ENCODE data around the gene SEZ6L.

Gene SEZ6L

DNA sequence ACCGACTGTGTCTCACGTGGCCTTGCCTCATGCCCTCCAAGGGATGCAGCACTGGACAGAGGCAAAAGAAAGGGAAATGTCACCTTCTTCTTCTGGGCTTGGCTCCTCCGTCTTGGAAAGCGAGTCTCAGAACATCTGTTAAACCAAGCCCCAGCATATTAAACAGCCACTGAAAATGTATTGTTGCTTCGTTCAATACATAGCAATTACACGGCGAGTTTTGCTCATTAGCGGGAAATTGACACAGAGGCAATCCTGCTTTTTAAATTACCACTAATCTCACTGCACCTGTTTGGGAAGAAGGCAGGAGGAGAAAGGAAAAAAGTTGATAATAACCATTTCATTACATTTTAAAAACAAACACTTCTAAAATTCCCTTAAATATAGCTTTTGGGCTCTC, 72.1 kb downstream of the SEZ6L start:
- no peak for DNase-seq (ENCODE audit: low read depth in 2 of 2)

DNA sequence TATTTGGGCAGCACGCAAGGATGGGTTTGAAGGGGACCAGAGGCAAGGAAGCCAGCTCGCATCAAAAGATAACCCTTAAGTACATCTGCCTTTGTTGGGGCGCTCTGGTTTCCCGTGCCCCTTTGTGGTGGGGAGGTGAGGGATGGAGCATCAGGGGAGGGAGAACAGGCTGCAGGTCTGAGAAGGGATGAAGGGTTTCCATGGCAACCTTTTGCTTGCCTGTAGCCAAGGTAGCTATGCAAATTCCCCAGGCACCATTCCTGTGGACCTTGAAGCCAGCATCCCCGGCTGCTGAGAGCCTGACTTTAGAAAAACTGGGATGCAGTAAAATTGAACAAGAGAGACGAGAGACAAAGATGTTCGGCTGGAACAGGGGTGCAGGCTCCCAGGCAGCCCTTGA, 75.7 kb downstream of the SEZ6L start:
- DNase-seq (ENCODE audit: low read depth in 2 of 2), result no peak

DNA sequence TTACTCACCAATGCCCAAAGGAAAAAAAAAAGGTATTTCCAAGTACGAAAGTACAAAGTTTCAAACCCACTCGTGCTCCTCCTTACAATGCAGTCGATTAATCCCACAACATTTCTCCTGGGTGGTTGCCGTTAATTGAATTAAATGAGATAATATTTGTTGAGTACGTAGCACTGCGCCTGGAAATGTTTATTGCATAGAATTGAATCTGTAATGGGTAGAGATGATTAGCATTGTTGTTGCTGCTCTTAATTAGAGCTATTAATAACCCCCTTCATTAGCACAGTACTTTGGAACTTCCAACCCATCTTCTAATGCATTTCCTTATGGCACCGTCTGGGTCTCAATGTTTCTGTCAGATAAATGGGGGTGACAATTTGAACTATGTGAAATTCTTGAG, 77.3 kb downstream of the SEZ6L start:
- no peak for DNase-seq (ENCODE audit: low read depth in 2 of 2)

DNA sequence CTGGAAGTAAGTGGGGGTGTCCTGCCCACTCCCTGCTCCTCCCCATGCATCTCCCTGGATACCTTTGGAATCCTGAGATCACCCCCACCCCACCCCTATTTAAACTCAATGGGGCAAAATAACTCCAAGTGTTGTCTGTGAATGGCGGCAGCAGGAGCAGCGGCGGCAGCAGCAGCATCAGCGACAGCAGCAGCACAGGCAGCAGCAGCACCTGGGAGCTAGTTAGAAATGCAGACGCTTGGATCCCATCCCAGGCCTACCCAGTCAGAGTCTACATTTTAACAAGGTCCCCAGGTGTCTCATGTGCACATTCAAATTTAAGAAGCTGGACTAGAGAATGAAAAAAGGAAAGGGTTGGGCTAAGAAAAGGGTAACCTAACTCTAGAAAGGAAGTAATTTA, 82.6 kb downstream of the SEZ6L start:
- no peak for DNase-seq (ENCODE audit: low read depth in 2 of 2)

DNA sequence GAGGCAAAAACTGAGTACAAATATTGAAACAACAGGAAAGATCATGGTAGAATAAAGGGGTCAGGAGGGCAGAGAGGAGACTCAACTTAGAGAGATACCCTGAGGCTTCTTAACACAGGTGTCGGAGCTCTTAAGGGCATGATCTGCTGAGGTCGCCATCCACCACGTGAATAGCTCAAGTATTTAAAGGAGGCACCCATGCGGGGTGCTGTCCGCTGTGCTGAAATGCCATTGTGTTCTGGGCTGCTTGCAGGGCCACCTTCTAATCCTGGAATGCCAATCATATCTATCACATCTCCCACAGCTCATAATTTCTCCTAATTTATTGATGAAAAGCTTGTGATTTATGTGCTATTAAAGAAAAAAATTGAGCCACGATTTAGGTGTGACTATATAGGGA, 90.2 kb downstream of the SEZ6L start:
- DNase-seq (ENCODE audit: low read depth in 2 of 2), result peak in 1 of 2 donors; percentile 1

DNA sequence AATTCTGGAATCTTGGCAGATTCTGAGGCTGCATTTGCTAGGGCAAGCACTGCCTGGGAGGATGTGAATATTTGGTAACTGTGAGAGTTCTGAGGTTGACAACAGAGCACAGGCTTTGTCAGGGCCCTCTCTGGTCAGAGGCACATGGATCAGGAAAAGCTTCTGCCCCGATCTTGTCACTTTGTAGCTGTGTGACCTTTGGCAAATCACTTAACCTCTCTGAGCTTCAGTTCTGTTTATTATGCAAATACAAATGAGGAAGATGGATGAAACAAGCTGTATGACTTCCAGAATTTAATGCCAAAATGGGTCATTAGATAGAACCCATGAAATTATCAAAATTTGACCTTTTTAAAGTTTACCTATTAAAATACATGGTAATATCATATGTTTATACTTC, 94.9 kb downstream of the SEZ6L start:
- no peak for DNase-seq (ENCODE audit: low read depth in 2 of 2)

DNA sequence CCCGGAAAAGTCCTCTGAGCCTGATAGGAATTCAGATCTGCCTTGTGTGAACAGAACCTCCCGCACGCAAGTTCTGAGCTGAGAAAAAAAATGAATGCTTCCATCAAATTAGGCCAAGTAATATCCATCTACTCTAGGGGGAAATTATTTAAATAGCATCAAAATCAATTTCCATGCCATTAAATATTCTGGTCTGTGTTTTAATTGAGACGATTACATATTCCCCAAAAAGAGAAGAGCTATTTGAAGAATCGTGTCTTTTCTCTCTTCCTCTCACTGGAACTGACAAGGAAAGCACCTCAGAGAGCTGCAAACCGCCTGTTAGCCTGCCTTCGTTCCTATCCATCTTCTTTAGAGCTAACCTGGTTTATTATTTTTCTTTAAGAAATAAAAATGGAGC, 96.0 kb downstream of the SEZ6L start:
- no peak for DNase-seq (ENCODE audit: low read depth in 2 of 2)

DNA sequence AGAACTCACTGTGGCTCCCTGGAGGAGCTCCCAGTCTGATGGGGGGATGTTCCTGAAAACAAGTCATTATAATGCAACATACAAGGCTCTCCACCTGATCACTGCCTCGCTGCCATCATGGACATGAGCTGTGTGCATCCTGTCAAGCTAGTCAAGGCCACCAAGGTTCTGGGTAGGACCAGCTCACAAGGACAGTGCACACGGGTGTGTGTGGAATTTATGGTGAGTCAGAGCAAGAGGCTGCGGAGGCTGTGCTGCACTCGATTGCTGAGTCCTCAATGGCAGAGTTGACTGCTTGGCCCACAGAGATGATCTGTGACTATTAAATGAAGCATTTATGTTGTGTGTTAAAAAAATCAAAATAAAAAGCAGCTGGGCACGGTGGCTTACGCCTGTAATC, 96.6 kb downstream of the SEZ6L start:
- no peak for DNase-seq (ENCODE audit: low read depth in 2 of 2)

DNA sequence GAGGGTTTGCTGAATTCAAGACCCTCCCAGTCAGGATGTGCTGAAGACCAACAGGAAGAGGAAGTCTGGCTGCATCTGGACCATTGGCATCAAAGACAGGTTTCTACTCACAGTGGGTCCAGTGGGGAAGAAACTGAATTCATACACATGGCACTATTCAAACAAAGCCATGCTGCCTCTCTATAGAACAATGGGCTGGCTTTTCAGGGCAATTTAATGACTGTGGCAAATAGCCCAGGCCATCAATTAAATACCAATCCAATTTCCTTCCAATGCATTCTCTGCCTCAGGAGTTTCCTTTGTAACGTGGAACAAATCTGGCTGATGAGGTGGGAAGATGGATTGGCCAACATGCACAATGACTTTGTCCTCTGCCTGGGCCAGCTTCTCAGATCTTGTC, 98.6 kb downstream of the SEZ6L start:
- no peak for DNase-seq (ENCODE audit: low read depth in 2 of 2)

DNA sequence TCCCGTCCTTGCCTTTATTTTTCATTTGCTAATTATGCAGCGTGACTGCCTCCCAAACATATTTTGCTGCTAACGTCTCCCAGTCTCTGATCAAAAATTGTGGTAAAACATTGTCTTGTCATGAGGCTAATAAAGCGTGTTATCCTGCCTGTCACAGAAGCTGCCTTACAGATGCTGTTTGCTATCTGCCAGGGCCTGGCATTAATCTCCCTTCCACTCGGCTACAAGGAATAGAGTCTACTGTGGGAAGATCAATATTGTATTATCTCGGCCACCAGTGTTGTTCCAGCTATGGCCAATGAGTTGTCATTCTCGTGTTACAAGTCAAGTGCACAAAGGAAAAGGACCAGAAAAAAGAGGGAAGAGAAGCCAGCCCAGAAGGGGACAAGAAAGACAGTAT, 100.3 kb downstream of the SEZ6L start:
- no peak for DNase-seq (ENCODE audit: low read depth in 2 of 2)

DNA sequence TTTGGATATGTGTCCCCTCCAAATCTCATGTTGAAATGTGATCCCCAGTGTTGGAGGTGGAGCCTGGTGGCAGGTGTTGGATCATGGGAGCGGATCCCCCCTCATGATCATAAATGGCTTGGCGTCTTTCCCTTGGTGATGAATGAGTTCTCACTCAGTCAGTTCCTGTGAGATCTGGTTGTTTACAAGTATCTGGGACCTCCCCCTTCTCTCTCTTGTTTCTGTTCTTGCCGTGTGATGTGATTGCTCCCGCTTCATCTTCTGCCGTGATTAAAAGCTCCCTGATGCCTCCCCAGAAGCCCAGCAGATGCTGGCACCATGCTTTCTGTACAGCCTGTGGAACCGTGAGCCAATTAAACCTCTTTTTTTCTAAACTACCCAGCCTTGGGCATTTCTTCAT, 102.2 kb downstream of the SEZ6L start:
- no peak for DNase-seq (ENCODE audit: low read depth in 2 of 2)

DNA sequence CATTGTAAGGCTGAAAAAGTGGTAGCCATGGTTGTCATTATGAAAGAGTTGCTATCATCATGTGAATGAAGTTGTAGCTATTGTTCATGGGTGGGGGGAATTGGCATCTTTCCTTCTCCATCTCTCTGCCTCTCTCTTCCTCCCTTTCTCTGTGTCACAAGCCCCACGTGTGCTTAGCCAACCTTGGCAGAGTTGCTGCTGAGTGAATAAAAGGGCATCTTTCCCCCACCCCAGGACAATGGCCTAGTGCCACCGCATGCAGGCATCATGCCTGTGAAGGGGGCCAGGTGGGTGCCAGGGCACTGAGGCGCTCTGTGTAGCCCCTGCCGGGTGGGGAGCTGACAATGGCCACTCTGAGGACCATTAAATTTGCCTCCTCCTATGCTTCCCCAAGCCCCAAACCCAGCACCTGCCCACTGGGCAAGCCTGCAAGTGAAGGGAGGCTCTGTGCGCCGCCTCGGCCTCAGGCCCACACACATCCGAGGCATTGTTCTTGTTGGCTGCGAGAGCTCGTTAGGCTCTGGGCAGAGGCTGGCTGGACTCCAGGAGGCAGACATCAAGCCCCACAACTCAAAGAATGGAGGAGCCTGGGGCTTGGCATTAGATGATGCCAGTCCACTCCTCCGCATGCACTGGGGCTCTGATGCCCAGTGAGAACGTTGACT, 103.9 kb downstream of the SEZ6L start:
- no peak for DNase-seq (ENCODE audit: low read depth in 2 of 2)

DNA sequence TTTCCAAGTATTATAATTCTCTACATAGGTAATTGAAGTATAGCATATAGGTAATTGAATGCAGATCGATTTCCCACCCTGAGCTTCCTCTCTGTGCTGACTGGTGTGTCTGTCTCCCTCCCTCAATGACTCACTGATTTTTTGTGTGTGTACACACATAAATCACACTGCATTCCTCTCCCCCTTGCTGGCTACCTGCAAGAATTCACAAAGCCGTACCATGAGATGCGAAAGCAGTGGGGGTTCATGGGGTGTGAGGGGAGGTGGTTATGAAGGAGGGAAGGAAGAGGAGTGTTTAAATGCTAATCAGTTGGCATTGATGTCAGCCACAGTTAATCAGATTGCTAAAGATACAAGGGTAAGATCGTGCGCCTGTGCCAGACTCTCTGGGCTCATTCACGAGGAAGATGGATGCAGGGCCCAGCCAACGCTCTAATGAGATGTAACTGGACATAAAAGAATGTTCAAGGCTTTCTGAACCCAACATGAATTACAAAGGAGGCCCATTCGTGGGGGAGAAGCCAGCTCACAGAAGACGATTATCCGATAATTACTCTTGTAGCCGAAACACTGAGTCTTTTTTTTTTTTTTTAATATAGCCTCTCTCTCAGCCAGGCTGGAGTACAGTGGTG, 107.4 kb downstream of the SEZ6L start:
- DNase-seq (ENCODE audit: low read depth in 2 of 2), result no peak

DNA sequence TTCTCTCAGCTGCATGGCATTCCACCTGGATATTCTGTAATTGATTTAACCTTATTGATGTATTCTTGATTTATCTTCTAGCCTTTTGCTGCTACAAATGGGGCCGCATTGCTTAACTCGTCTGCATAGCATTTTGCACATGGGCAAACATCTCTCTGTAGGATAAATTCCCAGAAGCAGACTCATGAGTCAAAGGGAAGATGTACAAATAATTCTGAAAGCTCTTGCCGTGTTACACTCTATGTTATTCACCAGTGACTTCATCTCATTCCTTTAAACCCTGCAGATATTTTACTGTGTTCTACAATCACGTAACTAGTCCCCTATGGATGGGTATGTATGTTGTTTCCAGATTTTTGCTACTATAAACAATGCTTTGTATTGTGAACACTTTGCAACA, 112.7 kb downstream of the SEZ6L start:
- DNase-seq (ENCODE audit: low read depth in 2 of 2), result no peak

DNA sequence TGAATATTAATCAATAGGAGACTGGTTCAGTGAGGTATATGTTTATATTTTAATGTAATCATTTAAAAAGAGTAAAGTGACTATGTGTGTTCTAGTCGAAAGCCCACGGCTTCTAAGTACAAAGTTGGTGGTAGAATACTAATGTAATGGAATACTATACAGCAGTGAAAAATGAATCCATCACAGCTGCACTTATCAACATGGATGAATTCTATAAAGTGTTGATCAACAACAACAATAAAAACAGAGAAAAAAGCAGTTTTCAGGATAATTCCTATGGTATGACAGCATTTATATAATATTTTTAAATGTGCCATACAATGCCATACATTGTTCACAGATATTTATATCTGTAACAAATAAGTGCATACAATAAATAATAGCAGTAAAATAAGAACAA, 114.1 kb downstream of the SEZ6L start:
- no peak for DNase-seq (ENCODE audit: low read depth in 2 of 2)

DNA sequence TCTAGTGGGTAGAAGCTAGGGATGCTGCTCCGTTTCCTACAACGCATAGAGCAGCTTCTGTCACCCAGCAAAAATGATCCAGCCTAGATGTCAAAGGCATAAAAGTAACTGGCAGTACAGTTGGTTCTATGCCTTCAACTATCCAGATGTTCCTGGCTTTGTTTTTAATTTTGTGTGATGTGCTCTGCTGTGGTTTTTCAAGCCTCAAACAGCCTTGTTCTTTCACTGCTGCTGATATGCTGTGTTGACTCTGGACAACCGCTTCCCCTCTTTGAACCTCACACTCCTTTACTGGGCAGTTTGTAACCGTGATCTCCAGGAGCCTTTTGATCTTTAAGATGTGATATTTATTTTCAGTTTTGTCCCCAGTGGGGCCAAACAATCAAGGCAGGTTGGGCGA, 116.4 kb downstream of the SEZ6L start:
- no peak for DNase-seq (ENCODE audit: low read depth in 2 of 2)

DNA sequence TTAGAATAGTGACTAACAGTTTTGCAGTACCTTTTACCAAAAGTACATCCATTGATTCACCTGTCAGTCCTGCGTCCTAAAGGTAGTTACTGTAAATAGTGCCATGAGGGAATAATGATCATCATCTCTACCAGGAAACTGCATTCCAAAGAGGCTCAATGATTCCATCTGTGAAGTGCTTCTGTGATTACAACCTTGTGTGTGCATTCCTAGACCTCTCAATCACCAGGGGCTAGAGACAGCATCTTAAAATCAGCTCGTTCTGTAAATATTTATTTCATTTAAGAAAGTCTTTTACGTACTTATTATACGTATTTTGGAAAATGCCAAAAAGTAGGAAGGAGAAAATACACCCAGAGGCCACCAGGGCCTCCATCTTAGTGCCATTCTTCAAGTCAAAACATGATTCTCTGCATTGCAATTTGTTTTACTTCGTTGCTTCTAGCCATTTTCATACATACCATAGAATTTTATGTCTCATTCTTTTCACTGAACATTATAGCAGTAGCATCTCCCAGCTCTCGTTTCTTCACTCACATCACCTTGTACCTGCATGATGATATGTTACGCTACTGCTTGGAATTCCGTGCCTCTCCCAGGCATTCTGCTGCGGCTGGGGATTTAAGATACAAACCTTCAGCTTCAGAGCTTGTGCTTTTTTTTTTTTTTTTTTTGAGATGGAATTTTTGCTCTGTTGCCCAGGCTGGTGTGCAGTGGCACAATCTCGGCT, 117.0 kb downstream of the SEZ6L start:
- no peak for DNase-seq (ENCODE audit: low read depth in 2 of 2)

DNA sequence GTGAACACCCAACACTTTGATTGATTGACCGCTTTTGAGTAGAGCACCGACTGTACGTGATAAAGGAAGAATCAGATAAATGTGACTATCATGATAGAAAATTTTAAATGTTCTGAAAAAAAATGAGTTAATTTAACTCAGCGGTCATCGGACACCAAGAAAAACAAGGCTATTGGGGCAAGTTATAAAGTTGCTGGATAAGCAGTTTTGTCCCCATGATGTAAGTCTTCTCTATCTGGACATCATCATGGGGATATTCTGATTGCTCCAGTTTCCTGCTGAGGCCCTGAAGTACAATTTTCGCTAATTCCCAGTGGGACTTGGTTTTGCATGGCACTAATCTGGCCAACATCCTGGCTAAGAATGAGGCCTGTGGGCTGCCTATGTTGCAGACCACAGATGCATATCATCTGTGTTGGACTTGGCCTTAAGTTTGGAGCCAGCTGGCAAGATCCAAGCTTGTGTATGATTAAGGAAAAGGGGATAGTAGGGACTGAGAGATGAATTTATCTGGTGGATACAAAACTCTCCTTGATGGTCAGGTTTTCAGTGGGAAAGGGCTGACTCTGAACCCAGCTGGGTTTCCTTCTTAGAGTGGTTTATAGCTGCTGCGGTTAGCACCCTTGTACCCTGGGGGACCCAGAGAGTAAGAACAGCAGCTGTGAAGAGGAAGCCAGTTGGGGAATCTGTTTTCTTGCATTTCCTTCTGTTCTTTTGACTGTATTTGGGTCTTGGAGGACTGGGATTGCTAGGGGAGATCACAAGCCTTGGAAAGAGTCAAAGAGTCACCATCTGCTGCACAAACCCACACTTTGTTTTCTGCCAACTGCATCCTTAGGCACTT, 118.3 kb downstream of the SEZ6L start:
- DNase-seq (ENCODE audit: low read depth in 2 of 2), result no peak

DNA sequence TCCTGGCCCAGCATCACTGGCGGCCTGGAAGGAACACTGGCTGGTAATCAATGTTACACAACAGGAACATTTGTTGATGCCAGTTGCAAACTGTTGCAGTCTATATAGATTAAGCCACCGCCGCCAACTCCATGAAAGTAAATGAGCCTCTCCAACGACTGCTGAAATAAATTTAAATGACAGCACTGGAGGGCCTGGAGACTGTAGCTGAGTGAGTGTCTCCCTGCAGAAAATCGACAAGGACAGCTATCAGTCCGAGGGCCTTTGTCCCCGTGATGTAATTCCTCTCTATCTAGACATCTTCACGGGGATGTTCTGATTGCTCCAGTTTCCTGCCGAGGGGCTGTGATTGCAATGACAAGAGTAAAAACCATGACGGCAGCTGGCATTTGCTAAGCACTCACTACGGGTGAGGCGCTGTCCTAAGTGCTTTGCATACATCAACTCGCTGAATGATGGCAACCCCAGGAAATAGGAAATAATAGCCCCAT, 120.4 kb downstream of the SEZ6L start:
- DNase-seq (ENCODE audit: low read depth in 2 of 2), result no peak

DNA sequence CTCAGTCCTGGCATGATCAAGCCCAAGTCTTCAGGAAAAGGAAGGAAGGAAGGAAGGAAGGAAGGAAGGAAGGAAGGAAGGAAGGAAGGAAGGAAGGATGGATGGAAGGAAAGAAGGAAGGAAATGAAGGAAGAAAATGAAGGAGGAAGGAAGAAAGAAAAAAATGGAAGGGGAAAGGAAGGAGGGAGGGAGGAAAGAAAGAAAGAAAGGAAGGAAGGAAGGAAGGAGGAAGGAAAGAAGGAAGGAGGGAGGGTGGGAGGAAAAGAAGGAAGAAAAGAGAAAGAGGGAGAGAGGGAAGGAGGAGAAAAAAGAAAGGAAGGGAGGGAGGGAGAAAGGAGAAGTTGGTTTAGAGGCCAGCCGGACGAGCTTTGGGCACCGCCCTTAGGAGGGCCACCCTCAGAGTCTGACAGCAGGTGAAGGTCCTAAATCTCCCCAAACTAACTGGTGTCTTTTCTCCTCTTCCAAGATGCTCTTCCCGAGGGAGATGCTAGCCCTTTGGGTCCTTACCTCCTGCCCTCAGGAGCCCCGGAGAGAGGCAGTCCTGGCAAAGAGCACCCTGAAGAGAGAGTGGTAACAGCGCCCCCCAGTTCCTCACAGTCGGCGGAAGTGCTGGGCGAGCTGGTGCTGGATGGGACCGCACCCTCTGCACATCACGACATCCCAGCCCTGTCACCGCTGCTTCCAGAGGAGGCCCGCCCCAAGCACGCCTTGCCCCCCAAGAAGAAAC, 122.8 kb downstream of the SEZ6L start:
- no peak for DNase-seq (ENCODE audit: low read depth in 2 of 2)

DNA sequence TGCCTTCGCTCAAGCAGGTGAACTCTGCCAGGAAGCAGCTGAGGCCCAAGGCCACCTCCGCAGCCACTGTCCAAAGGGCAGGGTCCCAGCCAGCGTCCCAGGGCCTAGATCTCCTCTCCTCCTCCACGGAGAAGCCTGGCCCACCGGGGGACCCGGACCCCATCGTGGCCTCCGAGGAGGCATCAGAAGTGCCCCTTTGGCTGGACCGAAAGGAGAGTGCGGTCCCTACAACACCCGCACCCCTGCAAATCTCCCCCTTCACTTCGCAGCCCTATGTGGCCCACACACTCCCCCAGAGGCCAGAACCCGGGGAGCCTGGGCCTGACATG, 123.4 kb downstream of the SEZ6L start:
- no peak for DNase-seq (ENCODE audit: low read depth in 2 of 2)

Data from stimulated activated CD8-positive, alpha-beta memory T cell treated with anti-CD3 and anti-CD28 coated beads, Interleukin-15, amount 100 ng/mL, for 48 hours (primary cell).